Measurements from ENCODE around the gene STAT4. TPM values are rescaled to one million over a fixed set of nuclear protein-coding genes. Genes with fewer than 3 reads are reported as not detected.

STAT4 gene
- total RNA-seq, 2 donors from 2014 or later = 3.2 to 8.8 TPM

GRCh38 chr2:191170773-191171172 is 20.0 kb upstream of the STAT4 start:
- H3K4me3 Mint-ChIP-seq = no peak overlapping the region
- Histone ChIP-seq H3K9ac (ENCODE audit: extremely low read depth, low read length, poor library complexity, severe bottlenecking) (no peak overlapping the region), H3K27ac (ENCODE audit: low read depth, low read length) (no peak overlapping the region), H3K36me3 (ENCODE audit: control insufficient read depth, insufficient read depth, low read length) (no peaks in the 10 kb centered on the region), H3K4me3 (ENCODE audit: low read length) (no peak overlapping the region), H3K27me3 (ENCODE audit: control insufficient read depth, insufficient read depth, low read length, poor library complexity, severe bottlenecking) (no peaks in the 10 kb centered on the region), H3K4me1 (ENCODE audit: control insufficient read depth, insufficient read depth, low read length) (peaks cover 28% of the 10 kb centered on the region), H3K9me3 (ENCODE audit: control insufficient read depth, low read length) (no peaks in the 10 kb centered on the region)
- H3K36me3 Mint-ChIP-seq (ENCODE audit: low read depth) = no peaks in the 10 kb centered on the region
- WGBS, 2 experiments (ENCODE audit: insufficient coverage in 1 of 2, insufficient read length in 1 of 2) = 98% methylated on average over 3 of the region's 3 CpGs; no CpG with 5 or more reads in 1 of the 2 experiments
- no peaks in the 10 kb centered on the region for H3K27me3 Mint-ChIP-seq (ENCODE audit: insufficient read depth)
- H3K27ac Mint-ChIP-seq = no peak overlapping the region
- no peaks in the 10 kb centered on the region for H3K9me3 Mint-ChIP-seq
- peaks cover 77% of the 10 kb centered on the region for H3K4me1 Mint-ChIP-seq
- DNase-seq = no peak
- TF ChIP-seq CTCF (conservative IDR thresholded peaks at IDR 0.05) = no peak

- H3K27me3 Mint-ChIP-seq (ENCODE audit: insufficient read depth) = no peaks in the 10 kb centered on the region
- H3K9me3 Mint-ChIP-seq = no peaks in the 10 kb centered on the region
- H3K9ac ChIP-seq (ENCODE audit: extremely low read depth, low read length, poor library complexity, severe bottlenecking) = no peak overlapping the region
- H3K4me1 ChIP-seq (ENCODE audit: control insufficient read depth, insufficient read depth, low read length) = peaks cover 33% of the 10 kb centered on the region
- no peaks in the 10 kb centered on the region for H3K36me3 Mint-ChIP-seq (ENCODE audit: low read depth)
- H3K4me3 ChIP-seq (ENCODE audit: low read length) = no peak overlapping the region
- no peak for TF ChIP-seq CTCF (conservative IDR thresholded peaks at IDR 0.05)
- DNase-seq = no peak
- H3K36me3 ChIP-seq (ENCODE audit: control insufficient read depth, insufficient read depth, low read length) = no peaks in the 10 kb centered on the region
- H3K4me3 Mint-ChIP-seq = no peak overlapping the region
- no peak overlapping the region for H3K27ac ChIP-seq (ENCODE audit: low read depth, low read length)
- H3K9me3 ChIP-seq (ENCODE audit: control insufficient read depth, low read length) = no peaks in the 10 kb centered on the region
- 65% methylated on average over 1 of the region's 1 CpG; no CpG with 5 or more reads in 1 of the 2 experiments for WGBS, 2 experiments (ENCODE audit: insufficient coverage in 1 of 2, insufficient read length in 1 of 2)
- peak overlapping the region; percentile 63 for H3K27ac Mint-ChIP-seq
- H3K27me3 ChIP-seq (ENCODE audit: control insufficient read depth, insufficient read depth, low read length, poor library complexity, severe bottlenecking) = no peaks in the 10 kb centered on the region
- H3K4me1 Mint-ChIP-seq = peaks cover 77% of the 10 kb centered on the region
Observed at GRCh38 chr2:191170301-191170636, 19.5 kb upstream of the STAT4 start.

GRCh38 chr2:191169456-191170300 is 18.9 kb upstream of the STAT4 start:
- Mint-ChIP-seq H3K4me3 (no peak overlapping the region), H3K36me3 (ENCODE audit: low read depth) (no peaks in the 10 kb centered on the region), H3K27ac (peak overlapping the region; percentile 63), H3K9me3 (no peaks in the 10 kb centered on the region), H3K4me1 (peaks cover 78% of the 10 kb centered on the region), H3K27me3 (ENCODE audit: insufficient read depth) (no peaks in the 10 kb centered on the region)
- Histone ChIP-seq H3K36me3 (ENCODE audit: control insufficient read depth, insufficient read depth, low read length) (no peaks in the 10 kb centered on the region), H3K27ac (ENCODE audit: low read depth, low read length) (no peak overlapping the region), H3K9me3 (ENCODE audit: control insufficient read depth, low read length) (no peaks in the 10 kb centered on the region), H3K4me1 (ENCODE audit: control insufficient read depth, insufficient read depth, low read length) (peaks cover 39% of the 10 kb centered on the region), H3K4me3 (ENCODE audit: low read length) (no peak overlapping the region), H3K9ac (ENCODE audit: extremely low read depth, low read length, poor library complexity, severe bottlenecking) (no peak overlapping the region), H3K27me3 (ENCODE audit: control insufficient read depth, insufficient read depth, low read length, poor library complexity, severe bottlenecking) (no peaks in the 10 kb centered on the region)
- WGBS, 2 experiments (ENCODE audit: insufficient coverage in 1 of 2, insufficient read length in 1 of 2) = 91 to 93% methylated on average over 2 to 5 of the region's 5 CpGs
- TF ChIP-seq CTCF (conservative IDR thresholded peaks at IDR 0.05) = no peak
- no peak for DNase-seq
